Right lobe of liver (tissue), 6 donors: Measurements from ENCODE around the gene P2RY2. TPM values are rescaled to one million over a fixed set of nuclear protein-coding genes. Genes with fewer than 3 reads are reported as not detected.

Experiments
- ATAC-seq, 4 donors: fragments of 200-7000 bp; cut with Tn5 transposase; one replicate each; pipeline ENCODE4 v1.9.1; 2020; ENCODE audit warnings: mild to moderate bottlenecking in 4 of 4, moderate library complexity in 4 of 4
- DNase-seq, 3 donors: peaks; one replicate each; pipeline ENCODE4 v3.0.0-alpha.2; 2020
- H3K27ac ChIP-seq, 3 donors: fragments of 200-600 bp; one replicate each; pipeline ENCODE4 v1.8.0; 2022
- H3K27me3 ChIP-seq, 2 donors: fragments of 200-600 bp; one replicate each; pipeline ENCODE4 v1.8.0; 2022
- H3K36me3 ChIP-seq, 4 donors: fragments of 200-600 bp; sonication (generic) in 1 of 4; one replicate each; pipeline versions ENCODE4 v1.5.1 to v1.8.0; 2017 to 2022; ENCODE audit warnings: control low read depth in 1 of 4
- H3K4me1 ChIP-seq, 4 donors: fragments of 200-600 bp; sonication (generic) in 1 of 4; one replicate each; pipeline versions ENCODE4 v1.5.1 to v1.8.0; 2017 to 2022; ENCODE audit warnings: control low read depth in 1 of 4
- H3K4me3 ChIP-seq, 3 donors: fragments of 200-600 bp; one replicate each; pipeline ENCODE4 v1.8.0; 2022
- H3K9me3 ChIP-seq, 4 donors: fragments of 200-600 bp; sonication (generic) in 1 of 4; one replicate each; pipeline versions ENCODE4 v1.5.1 to v1.8.0; 2017 to 2022; ENCODE audit warnings: control low read depth in 1 of 4
- POLR2A ChIP-seq: fragments of 450-650 bp; IDR thresholded peaks from one replicate; pipeline ENCODE4 v1.6.1; 2017; ENCODE audit warnings: antibody characterized with exemption, mild to moderate bottlenecking
- WGBS: methylation state at CpG from one replicate; pipeline ENCODE4 v1.1.6; 2018; ENCODE audit warnings: low coverage, low lambda C conversion rate; ENCODE audit not compliant: insufficient coverage; ENCODE audit errors: missing lambda C conversion rate; 5-methylcytosine and 5-hydroxymethylcytosine counted together
- intact Hi-C, 2 donors: fragments of 100-400 bp; cut with DNase I; formaldehyde crosslinking; loops; one replicate each; pipeline versions ENCODE4 v1.11.2 to v1.14.1; 2022
- total RNA-seq, 6 experiments: library from RNA; depleted of rRNA in 2 of 6; stranded (reverse); fragments of >200 nt in 2 of 6; fragmentation: NEBNext Ultra II Directional in 3 of 6; extraction: Animal tissue kit (Norgen Biotek cat#: 25700) in 3 of 6; gene quantifications; one replicate each; pipeline versions ENCODE4 v1.1.0 to v1.2.4, GENCODE V29; 2016 to 2023
- TF ChIP-seq, protein P1 (sequence below), 4 donors: fragments of 200-600 bp in 3 of 4; fragments of 450-650 bp in 1 of 4; IDR thresholded peaks; one replicate each; pipeline versions ENCODE4 v1.5.1 to v1.8.0; 2016 to 2022; ENCODE audit warnings: antibody characterized with exemption in 4 of 4, mild to moderate bottlenecking in 2 of 4
- donor health status: DM: no; HTN: yes; CAD: no.
- donor health status: DM: no; HTN: no; CAD: no.
- donor health status: DM: no; HTN: no; CAD: no.
- donor health status: DM: no; HTN: yes; CAD: no.
- donor health status: DM: no; HTN: yes; CAD: no.

Gene P2RY2
- total RNA-seq, 6 experiments from 2014 or later, result 2.6 to 5.1 (median 3.5) TPM

DNA sequence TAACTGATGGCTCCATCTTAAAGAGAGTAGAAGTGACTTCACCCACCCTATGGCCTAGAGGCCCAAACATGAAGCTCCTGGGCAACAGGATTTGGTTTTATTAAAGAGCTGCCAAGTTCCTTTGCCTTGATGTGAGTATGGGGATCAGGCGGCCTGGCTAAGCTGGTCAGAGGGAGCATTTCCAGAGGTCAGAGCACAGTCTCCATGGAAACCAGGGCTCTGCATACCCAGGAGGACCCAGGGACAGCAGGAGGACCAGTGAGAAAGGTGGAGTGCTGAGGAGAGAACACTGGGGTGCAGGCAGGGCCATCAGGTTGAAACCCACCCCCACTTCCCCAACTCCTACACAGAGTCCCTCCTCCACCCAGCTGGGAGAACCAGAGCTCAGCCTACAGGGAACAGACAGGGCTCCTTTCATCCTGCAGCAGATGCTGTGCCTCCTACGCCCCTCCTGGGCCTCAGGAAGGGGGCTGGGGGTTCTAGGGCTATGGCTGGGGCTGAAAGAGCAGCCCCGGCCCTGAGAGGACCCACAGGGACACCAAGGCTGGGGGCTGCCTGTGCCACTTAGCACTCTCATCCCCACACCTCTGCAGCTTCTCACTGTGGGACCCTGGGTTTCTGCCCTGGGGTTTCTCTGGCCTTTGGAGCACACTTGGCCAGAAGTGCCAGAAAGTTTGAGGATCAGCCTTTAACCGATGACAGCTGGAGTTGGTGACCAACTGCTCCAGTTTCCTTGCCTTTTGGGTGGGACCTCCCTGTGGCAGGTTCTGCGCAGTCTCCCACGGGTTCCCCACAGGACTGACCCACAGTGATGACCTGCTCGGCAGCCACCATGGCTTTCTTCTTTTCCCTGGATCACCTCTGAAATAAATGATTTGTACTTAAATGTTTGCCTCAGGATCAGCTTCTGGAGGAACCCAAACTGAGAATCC, 40.3 kb downstream of the P2RY2 start:
- DNase-seq, result peak in 1 of 3 donors; percentile 28
- no peaks in the 10 kb centered on the region for H3K9me3 ChIP-seq
- intact Hi-C loops, result no loop called here
- no peak for TF ChIP-seq POLR2A
- TF ChIP-seq, protein P1, sequence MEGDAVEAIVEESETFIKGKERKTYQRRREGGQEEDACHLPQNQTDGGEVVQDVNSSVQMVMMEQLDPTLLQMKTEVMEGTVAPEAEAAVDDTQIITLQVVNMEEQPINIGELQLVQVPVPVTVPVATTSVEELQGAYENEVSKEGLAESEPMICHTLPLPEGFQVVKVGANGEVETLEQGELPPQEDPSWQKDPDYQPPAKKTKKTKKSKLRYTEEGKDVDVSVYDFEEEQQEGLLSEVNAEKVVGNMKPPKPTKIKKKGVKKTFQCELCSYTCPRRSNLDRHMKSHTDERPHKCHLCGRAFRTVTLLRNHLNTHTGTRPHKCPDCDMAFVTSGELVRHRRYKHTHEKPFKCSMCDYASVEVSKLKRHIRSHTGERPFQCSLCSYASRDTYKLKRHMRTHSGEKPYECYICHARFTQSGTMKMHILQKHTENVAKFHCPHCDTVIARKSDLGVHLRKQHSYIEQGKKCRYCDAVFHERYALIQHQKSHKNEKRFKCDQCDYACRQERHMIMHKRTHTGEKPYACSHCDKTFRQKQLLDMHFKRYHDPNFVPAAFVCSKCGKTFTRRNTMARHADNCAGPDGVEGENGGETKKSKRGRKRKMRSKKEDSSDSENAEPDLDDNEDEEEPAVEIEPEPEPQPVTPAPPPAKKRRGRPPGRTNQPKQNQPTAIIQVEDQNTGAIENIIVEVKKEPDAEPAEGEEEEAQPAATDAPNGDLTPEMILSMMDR (IDR thresholded peaks at IDR 0.05), result no peak
- ATAC-seq, result peak in 1 of 4 donors; percentile 26
- 88% methylated on average over 2 of the region's 7 CpGs for WGBS
- H3K4me1 ChIP-seq, result no peaks in the 10 kb centered on the region
- no peaks in the 10 kb centered on the region for H3K36me3 ChIP-seq
- H3K27me3 ChIP-seq, result no peaks in the 10 kb centered on the region
- no peak overlapping the region for H3K4me3 ChIP-seq
- H3K27ac ChIP-seq, result no peak overlapping the region

DNA sequence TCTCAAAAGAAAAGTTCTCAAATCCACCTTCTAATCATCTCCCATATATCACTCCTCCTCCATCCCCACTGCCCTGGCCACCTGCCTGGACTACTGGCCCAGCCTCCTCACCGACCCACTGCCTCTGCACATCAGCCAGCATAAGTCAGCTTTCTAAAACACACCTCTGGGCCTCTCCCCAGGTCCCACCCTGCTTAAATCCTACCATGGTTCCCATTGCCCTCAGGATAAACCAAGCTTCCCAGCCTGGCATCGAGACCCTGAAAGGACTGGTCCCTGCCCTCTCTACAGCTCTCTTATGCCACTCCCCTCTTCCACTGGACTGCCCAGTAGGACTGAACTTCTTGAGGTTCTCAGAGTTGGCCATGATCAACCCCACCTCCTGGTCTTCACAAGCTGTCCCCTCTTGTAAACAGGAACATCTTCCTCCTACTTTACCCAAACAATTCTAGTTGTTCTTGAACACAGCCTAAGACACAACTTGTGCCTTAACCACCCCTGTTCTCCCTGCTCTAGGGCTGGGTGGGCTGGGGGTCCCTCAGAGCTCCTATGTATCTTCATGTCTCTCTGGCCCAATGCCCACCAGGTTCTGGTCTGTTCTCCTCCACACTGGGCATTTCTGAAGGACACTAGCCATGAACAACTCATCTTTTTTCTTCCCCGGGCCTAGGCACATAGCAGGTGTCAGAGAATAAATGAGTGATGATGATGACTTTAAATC, 41.5 kb downstream of the P2RY2 start:
- Histone ChIP-seq H3K4me1 (no peaks in the 10 kb centered on the region), H3K27me3 (no peaks in the 10 kb centered on the region), H3K36me3 (no peaks in the 10 kb centered on the region), H3K4me3 (no peak overlapping the region), H3K9me3 (no peaks in the 10 kb centered on the region), H3K27ac (no peak overlapping the region)
- intact Hi-C loops, result no loop called here
- peak in 1 of 3 donors; percentile 39 for DNase-seq
- no peak for TF ChIP-seq POLR2A
- TF ChIP-seq, protein P1 (IDR thresholded peaks at IDR 0.05), result no peak
- WGBS, result 86% methylated on average over 3 of the region's 3 CpGs
- ATAC-seq, result no peak

DNA sequence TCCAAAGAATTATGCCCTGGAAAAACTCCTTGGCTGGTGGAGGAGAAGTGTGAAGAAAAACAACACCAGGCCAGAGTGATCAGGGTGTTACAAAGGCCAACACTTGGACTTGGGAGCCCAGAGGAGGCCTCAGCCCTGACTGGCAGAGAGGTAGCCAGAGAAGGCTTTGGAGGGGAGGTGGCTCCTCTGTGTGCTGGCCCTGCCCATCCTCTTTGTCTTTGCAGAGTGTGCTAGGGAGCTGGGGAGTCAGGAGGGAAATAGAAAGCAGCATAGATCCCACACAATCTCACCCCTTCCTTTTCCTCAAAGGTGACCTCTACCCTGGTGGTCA, 42.0 kb downstream of the P2RY2 start:
- H3K27ac ChIP-seq, result no peak overlapping the region
- intact Hi-C loops, result no loop called here
- DNase-seq, result peak in 1 of 3 donors; percentile 31
- ATAC-seq, result no peak
- H3K36me3 ChIP-seq, result no peaks in the 10 kb centered on the region
- H3K4me3 ChIP-seq, result no peak overlapping the region
- no peaks in the 10 kb centered on the region for H3K9me3 ChIP-seq
- H3K4me1 ChIP-seq, result no peaks in the 10 kb centered on the region
- no peaks in the 10 kb centered on the region for H3K27me3 ChIP-seq
- TF ChIP-seq POLR2A, result no peak
- TF ChIP-seq, protein P1 (IDR thresholded peaks at IDR 0.05), result no peak

DNA sequence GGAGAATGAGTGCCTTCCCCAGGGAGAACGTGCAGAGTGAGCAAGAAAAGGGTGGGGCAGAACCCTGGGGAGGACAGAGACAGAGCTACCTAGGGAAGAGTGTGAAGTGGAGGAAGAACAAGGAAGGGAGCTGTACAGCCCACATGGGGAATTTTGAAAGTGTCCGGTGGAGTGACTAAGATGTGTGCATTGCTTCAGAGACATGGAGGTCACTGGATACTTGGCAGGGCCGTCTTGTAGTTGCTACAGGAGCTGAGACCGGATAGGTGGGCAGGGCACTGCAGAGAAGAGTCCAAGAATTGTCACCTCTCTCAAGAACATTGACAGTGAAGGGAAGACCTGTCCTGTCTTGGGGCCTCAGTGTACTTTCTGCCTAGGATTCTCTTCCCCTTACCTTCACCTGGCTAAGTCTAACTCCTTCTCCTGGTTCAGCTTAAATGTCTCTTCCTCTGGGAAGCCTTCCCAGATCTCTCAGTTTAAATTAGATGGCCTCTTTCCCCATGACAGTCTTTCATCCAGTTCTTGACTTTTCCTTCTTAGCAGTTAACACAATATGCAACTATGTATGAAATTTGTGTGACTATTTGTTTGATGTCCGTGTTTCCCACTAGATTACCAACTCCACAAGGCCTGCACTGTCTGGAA, 44.9 kb downstream of the P2RY2 start:
- Histone ChIP-seq H3K4me3 (no peak overlapping the region), H3K27me3 (no peaks in the 10 kb centered on the region), H3K9me3 (no peaks in the 10 kb centered on the region), H3K36me3 (no peaks in the 10 kb centered on the region), H3K27ac (no peak overlapping the region), H3K4me1 (no peaks in the 10 kb centered on the region)
- DNase-seq, result peak in 1 of 3 donors; percentile 27
- no peak for TF ChIP-seq POLR2A
- TF ChIP-seq, protein P1 (IDR thresholded peaks at IDR 0.05), result no peak
- ATAC-seq, result no peak
- 45% methylated on average over 3 of the region's 5 CpGs for WGBS
- intact Hi-C loops, result no loop called here
